Measurements from ENCODE around the gene ATP2B3.

DNA sequence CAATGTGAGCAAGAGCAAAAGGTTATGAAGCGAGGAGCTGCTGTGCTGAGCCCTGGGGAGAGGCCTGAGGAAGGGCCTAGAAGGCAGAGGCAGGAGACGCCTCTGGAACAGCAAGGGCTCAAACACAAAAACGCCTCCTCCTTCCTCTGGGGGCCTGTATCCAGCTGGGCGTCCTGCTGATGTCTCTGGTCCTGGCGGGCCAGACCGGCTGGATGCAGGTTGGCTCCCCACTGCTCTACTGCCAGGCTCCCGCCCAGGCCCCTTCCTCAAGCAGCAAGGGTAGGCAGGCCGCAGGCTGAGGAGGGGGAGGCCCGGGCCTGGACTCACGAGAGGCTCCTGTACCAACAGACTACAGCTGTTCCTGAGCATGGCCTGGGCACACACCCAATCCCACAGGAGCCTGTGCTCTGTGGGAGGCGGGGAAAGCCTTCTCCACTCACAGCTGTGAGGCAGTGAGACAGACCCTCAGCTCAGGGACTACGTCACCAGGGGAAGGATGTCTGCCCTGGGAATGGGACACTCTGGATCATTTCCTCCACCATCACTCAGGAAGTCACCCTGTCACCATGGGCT is 49.3 kb upstream of the ATP2B3 start:
- TF ChIP-seq CTCF (IDR thresholded peaks at IDR 0.05) (no peak), POLR2A (IDR thresholded peaks at IDR 0.05) (no peak)
